ENCODE results near the gene C16orf96.

C16orf96 gene

GRCh38 chr16:4602331-4602730 lies 46.2 kb downstream of the C16orf96 start:
- DNase-seq (ENCODE audit: insufficient read length, low spot score) (no peak), FAIRE-seq (no peak)
- TF ChIP-seq PAX5 (IDR thresholded peaks at IDR 0.05; ENCODE audit: insufficient read depth, low read length, severe bottlenecking) (no peak), TAF1 (IDR thresholded peaks at IDR 0.05; ENCODE audit: low read depth, low read length) (no peak), POLR2AphosphoS5 (IDR thresholded peaks at IDR 0.05; ENCODE audit: low read depth, low read length) (no peak), SPI1 (IDR thresholded peaks at IDR 0.05; ENCODE audit: low read depth, low read length) (no peak), POU2F2 (IDR thresholded peaks at IDR 0.05; ENCODE audit: low read depth, low read length) (no peak), POLR2A (IDR thresholded peaks at IDR 0.05; ENCODE audit: low read depth, low read length) (no peak; the same call in 1 of the 2 replicates)

- DNase-seq (ENCODE audit: insufficient read length, low spot score) = no peak
- FAIRE-seq = no peak
- TF ChIP-seq POLR2AphosphoS5 (IDR thresholded peaks at IDR 0.05; ENCODE audit: low read depth, low read length) (no peak), PAX5 (IDR thresholded peaks at IDR 0.05; ENCODE audit: insufficient read depth, low read length, severe bottlenecking) (no peak), POLR2A (IDR thresholded peaks at IDR 0.05; ENCODE audit: low read depth, low read length) (no peak), TAF1 (IDR thresholded peaks at IDR 0.05; ENCODE audit: low read depth, low read length) (no peak), SPI1 (IDR thresholded peaks at IDR 0.05; ENCODE audit: low read depth, low read length) (no peak), POU2F2 (IDR thresholded peaks at IDR 0.05; ENCODE audit: low read depth, low read length) (no peak)
These were observed 47.6 kb downstream of the C16orf96 start for GRCh38 chr16:4603624-4604170.

- DNase-seq (ENCODE audit: insufficient read length, low spot score) = no peak
- no peak for FAIRE-seq
- TF ChIP-seq SPI1 (IDR thresholded peaks at IDR 0.05; ENCODE audit: low read depth, low read length) (no peak), POLR2AphosphoS5 (IDR thresholded peaks at IDR 0.05; ENCODE audit: low read depth, low read length) (no peak), POU2F2 (IDR thresholded peaks at IDR 0.05; ENCODE audit: low read depth, low read length) (no peak), PAX5 (IDR thresholded peaks at IDR 0.05; ENCODE audit: insufficient read depth, low read length, severe bottlenecking) (no peak), POLR2A (IDR thresholded peaks at IDR 0.05; ENCODE audit: low read depth, low read length) (no peak; the same call in 1 of the 2 replicates), TAF1 (IDR thresholded peaks at IDR 0.05; ENCODE audit: low read depth, low read length) (no peak)
These were observed 48.3 kb downstream of the C16orf96 start for GRCh38 chr16:4604401-4604800.

- no peak for FAIRE-seq
- TF ChIP-seq SPI1 (IDR thresholded peaks at IDR 0.05; ENCODE audit: low read depth, low read length) = no peak
- no peak for TF ChIP-seq POLR2A (IDR thresholded peaks at IDR 0.05; ENCODE audit: low read depth, low read length)
- TF ChIP-seq POLR2AphosphoS5 (IDR thresholded peaks at IDR 0.05; ENCODE audit: low read depth, low read length) = no peak
- TF ChIP-seq POU2F2 (IDR thresholded peaks at IDR 0.05; ENCODE audit: low read depth, low read length) = no peak
- TF ChIP-seq TAF1 (IDR thresholded peaks at IDR 0.05; ENCODE audit: low read depth, low read length) = no peak
- TF ChIP-seq PAX5 (IDR thresholded peaks at IDR 0.05; ENCODE audit: insufficient read depth, low read length, severe bottlenecking) = no peak
- DNase-seq (ENCODE audit: insufficient read length, low spot score) = no peak
These were observed 50.2 kb downstream of the C16orf96 start for GRCh38 chr16:4606354-4606753.

- FAIRE-seq = no peak
- TF ChIP-seq POLR2A (IDR thresholded peaks at IDR 0.05; ENCODE audit: low read depth, low read length) (peak; percentile 44; the same call in 1 of the 2 replicates), SPI1 (IDR thresholded peaks at IDR 0.05; ENCODE audit: low read depth, low read length) (no peak), POLR2AphosphoS5 (IDR thresholded peaks at IDR 0.05; ENCODE audit: low read depth, low read length) (peak; percentile 49; the same call in 1 of the 2 replicates), TAF1 (IDR thresholded peaks at IDR 0.05; ENCODE audit: low read depth, low read length) (no peak), POU2F2 (IDR thresholded peaks at IDR 0.05; ENCODE audit: low read depth, low read length) (no peak)
- DNase-seq (ENCODE audit: insufficient read length, low spot score) = no peak
These were observed 51.9 kb downstream of the C16orf96 start for GRCh38 chr16:4607841-4608703.

- DNase-seq (ENCODE audit: insufficient read length, low spot score) (no peak), FAIRE-seq (no peak)
- no peak for TF ChIP-seq PAX5 (IDR thresholded peaks at IDR 0.05; ENCODE audit: insufficient read depth, low read length, severe bottlenecking)
- no peak for TF ChIP-seq POU2F2 (IDR thresholded peaks at IDR 0.05; ENCODE audit: low read depth, low read length)
- TF ChIP-seq POLR2AphosphoS5 (IDR thresholded peaks at IDR 0.05; ENCODE audit: low read depth, low read length) = no peak
- TF ChIP-seq POLR2A (IDR thresholded peaks at IDR 0.05; ENCODE audit: low read depth, low read length) = no peak
- no peak for TF ChIP-seq SPI1 (IDR thresholded peaks at IDR 0.05; ENCODE audit: low read depth, low read length)
- no peak for TF ChIP-seq TAF1 (IDR thresholded peaks at IDR 0.05; ENCODE audit: low read depth, low read length)
These were observed 52.5 kb downstream of the C16orf96 start for GRCh38 chr16:4608704-4608980.

- DNase-seq (ENCODE audit: insufficient read length, low spot score) (no peak), FAIRE-seq (no peak)
- no peak for TF ChIP-seq POLR2A (IDR thresholded peaks at IDR 0.05; ENCODE audit: low read depth, low read length)
- TF ChIP-seq TAF1 (IDR thresholded peaks at IDR 0.05; ENCODE audit: low read depth, low read length) = no peak
- 0 out of 2 replicates have a peak, but pooled peaks have one; percentile 28 for TF ChIP-seq POLR2AphosphoS5 (IDR thresholded peaks at IDR 0.05; ENCODE audit: low read depth, low read length)
These were observed 53.3 kb downstream of the C16orf96 start for GRCh38 chr16:4609200-4610010.

GRCh38 chr16:4610011-4611005 lies 54.2 kb downstream of the C16orf96 start:
- peak; percentile 25 for DNase-seq (ENCODE audit: insufficient read length, low spot score)
- TF ChIP-seq POU2F2 (IDR thresholded peaks at IDR 0.05; ENCODE audit: low read depth, low read length) (no peak), SPI1 (IDR thresholded peaks at IDR 0.05; ENCODE audit: low read depth, low read length) (no peak), POLR2AphosphoS5 (IDR thresholded peaks at IDR 0.05; ENCODE audit: low read depth, low read length) (no peak), PAX5 (IDR thresholded peaks at IDR 0.05; ENCODE audit: insufficient read depth, low read length, severe bottlenecking) (no peak), TAF1 (IDR thresholded peaks at IDR 0.05; ENCODE audit: low read depth, low read length) (no peak), POLR2A (IDR thresholded peaks at IDR 0.05; ENCODE audit: low read depth, low read length) (no peak)

More at GRCh38 chr16:4610011-4611005, 54.2 kb downstream of the C16orf96 start:
- no peak for FAIRE-seq

Measured in GM12891 (cell line).